NCI-H1694 treated with DMSO at 0.1 percent for 48 hours (cell line): ENCODE measurements around the gene AFF3.

Experiments used
- DNase-seq: peaks from one replicate; lab custom pipeline; 2025; lab: John Stamatoyannopoulos, UW

The AFF3 gene

GRCh38 chr2:100010606-100011005 is 131.8 kb downstream of the AFF3 start:
- DNase-seq: no peak

- DNase-seq: no peak
Measured at GRCh38 chr2:100009743-100010142, 132.6 kb downstream of the AFF3 start.

GRCh38 chr2:100008956-100009355 is 133.4 kb downstream of the AFF3 start:
- DNase-seq: no peak

GRCh38 chr2:100006516-100006915 is 135.9 kb downstream of the AFF3 start:
- no peak for DNase-seq

GRCh38 chr2:100004959-100005387 is 137.4 kb downstream of the AFF3 start:
- no peak for DNase-seq

GRCh38 chr2:100004348-100004884 is 138.0 kb downstream of the AFF3 start:
- no peak for DNase-seq

GRCh38 chr2:100002059-100002458 is 140.3 kb downstream of the AFF3 start:
- DNase-seq: no peak

GRCh38 chr2:100000915-100001707 is 141.3 kb downstream of the AFF3 start:
- no peak for DNase-seq

GRCh38 chr2:99998651-99999320 is 143.6 kb downstream of the AFF3 start:
- no peak for DNase-seq

- DNase-seq: no peak
Measured at GRCh38 chr2:99989905-99990304, 152.5 kb downstream of the AFF3 start.

GRCh38 chr2:99988599-99988998 is 153.8 kb downstream of the AFF3 start:
- no peak for DNase-seq

GRCh38 chr2:99987160-99987559 is 155.2 kb downstream of the AFF3 start:
- DNase-seq: no peak

- DNase-seq: peak; percentile 98
Measured at GRCh38 chr2:99984799-99985515, 157.4 kb downstream of the AFF3 start.

GRCh38 chr2:99982744-99983143 is 159.6 kb downstream of the AFF3 start:
- no peak for DNase-seq

- DNase-seq: no peak
Measured at GRCh38 chr2:99981840-99982239, 160.6 kb downstream of the AFF3 start.

- no peak for DNase-seq
Measured at GRCh38 chr2:99980176-99980575, 162.2 kb downstream of the AFF3 start.

- no peak for DNase-seq
Measured at GRCh38 chr2:99977966-99978365, 164.4 kb downstream of the AFF3 start.

GRCh38 chr2:99975386-99975785 is 167.0 kb downstream of the AFF3 start:
- no peak for DNase-seq

- no peak for DNase-seq
Measured at GRCh38 chr2:99974682-99975375, 167.6 kb downstream of the AFF3 start.

GRCh38 chr2:99974275-99974674 is 168.1 kb downstream of the AFF3 start:
- DNase-seq: peak; percentile 22

GRCh38 chr2:99971326-99971900 is 171.0 kb downstream of the AFF3 start:
- no peak for DNase-seq
